ENCODE data around the gene CDH7. TPM values are rescaled to one million over a fixed set of nuclear protein-coding genes. Genes with fewer than 3 reads are reported as not detected.

CDH7 gene
- total RNA-seq, 1 experiment from 2014 or later, result not detected

DNA sequence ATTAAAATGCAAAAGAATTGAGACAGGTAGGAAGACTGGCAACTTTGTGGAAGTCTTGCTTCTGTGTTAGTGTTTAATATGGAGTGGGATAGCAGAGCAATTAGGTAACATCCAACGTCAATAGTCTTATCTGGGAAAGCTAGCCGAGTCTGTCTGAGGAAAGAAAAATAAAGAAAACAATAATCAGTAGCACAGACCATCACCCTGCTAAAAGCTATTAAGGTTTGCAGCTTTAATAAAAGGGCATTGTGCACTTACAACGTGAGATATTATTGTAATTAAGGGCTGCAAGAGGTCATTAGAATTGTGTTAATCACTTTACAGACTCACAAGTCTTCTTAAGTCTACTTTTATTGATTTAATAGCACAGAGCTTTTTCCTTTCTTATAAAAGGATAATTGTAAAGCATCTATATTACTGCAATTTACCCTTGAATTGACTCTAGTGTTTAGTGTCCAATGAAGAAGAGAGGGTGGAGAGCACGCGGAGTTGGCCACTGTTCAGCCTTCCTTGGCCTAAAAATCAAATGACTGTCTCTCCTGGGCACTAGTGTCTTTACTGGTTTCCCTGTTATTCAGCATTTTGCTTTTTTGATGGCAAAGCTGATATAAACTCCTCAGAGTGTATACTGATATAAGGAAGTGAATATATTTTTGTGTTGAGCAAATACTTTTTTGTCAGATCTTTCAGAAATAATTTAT, 2.0 kb downstream of the CDH7 start:
- no peak overlapping the region for H3K27ac Mint-ChIP-seq (ENCODE audit: unreplicated experiment)
- no TSS peak for BruUV-seq (replicated peaks)
- TF ChIP-seq CTCF (IDR thresholded peaks at IDR 0.05; ENCODE audit: unreplicated experiment), result no peak
- H3K4me3 Mint-ChIP-seq (ENCODE audit: low read depth, unreplicated experiment), result no peak overlapping the region
- no peaks in the 10 kb centered on the region for H3K27me3 Mint-ChIP-seq (ENCODE audit: unreplicated experiment)
- DNase-seq, result no peak
- intact Hi-C loops (cut with micrococcal nuclease; ENCODE audit: unreplicated experiment), result loop anchor here (2.0 kb wide), 1 partner anchor 28 kb away; no protein-coding TSS in a partner anchor
- H3K36me3 Mint-ChIP-seq (ENCODE audit: insufficient read depth, unreplicated experiment), result no peaks in the 10 kb centered on the region
- CTCF ChIA-PET, result interaction anchor here (1.7 kb wide), 1 partner anchor 27 kb away, joined by 6 read pairs; no protein-coding TSS in a partner anchor
- peaks cover 5% of the 10 kb centered on the region for H3K9me3 Mint-ChIP-seq (ENCODE audit: low read depth, unreplicated experiment)
- H3K4me1 Mint-ChIP-seq (ENCODE audit: low read depth, unreplicated experiment), result peaks cover 24% of the 10 kb centered on the region

GRCh38 chr18:65753520-65753919, 2.7 kb downstream of the CDH7 start:
- Mint-ChIP-seq H3K4me1 (ENCODE audit: low read depth, unreplicated experiment) (peaks cover 18% of the 10 kb centered on the region), H3K36me3 (ENCODE audit: insufficient read depth, unreplicated experiment) (no peaks in the 10 kb centered on the region), H3K4me3 (ENCODE audit: low read depth, unreplicated experiment) (no peak overlapping the region), H3K27ac (ENCODE audit: unreplicated experiment) (no peak overlapping the region), H3K27me3 (ENCODE audit: unreplicated experiment) (no peaks in the 10 kb centered on the region), H3K9me3 (ENCODE audit: low read depth, unreplicated experiment) (peaks cover 4% of the 10 kb centered on the region)
- BruUV-seq (replicated peaks), result no TSS peak
- intact Hi-C loops (cut with micrococcal nuclease; ENCODE audit: unreplicated experiment), result loop anchor here (2.0 kb wide), 1 partner anchor 29 kb away; no protein-coding TSS in a partner anchor
- CTCF ChIA-PET, result interaction anchor here (1.7 kb wide), 1 partner anchor 28 kb away, joined by 6 read pairs; no protein-coding TSS in a partner anchor
- peak; percentile 50 for DNase-seq
- peak; percentile 60 for TF ChIP-seq CTCF (IDR thresholded peaks at IDR 0.05; ENCODE audit: unreplicated experiment)

DNA sequence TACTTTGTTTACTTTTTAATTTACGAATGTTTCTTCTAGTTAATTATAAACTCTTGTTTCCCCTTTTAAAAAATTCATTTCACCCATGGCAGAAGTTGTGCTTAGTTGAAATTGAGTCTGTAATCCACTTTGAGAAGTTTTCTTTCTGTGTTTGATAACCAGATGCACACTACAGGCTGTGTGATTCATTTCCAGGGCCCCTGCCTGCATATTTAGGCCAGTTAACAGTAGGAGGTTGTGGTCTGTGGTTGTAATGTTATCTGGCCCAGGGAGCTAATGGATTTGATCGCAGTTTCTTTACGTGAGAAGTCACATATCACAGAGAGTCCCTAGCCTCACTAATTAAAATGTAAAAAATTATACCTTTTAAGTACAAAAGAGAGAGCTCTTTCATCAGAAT, 3.3 kb downstream of the CDH7 start:
- H3K4me3 Mint-ChIP-seq (ENCODE audit: low read depth, unreplicated experiment), result no peak overlapping the region
- H3K36me3 Mint-ChIP-seq (ENCODE audit: insufficient read depth, unreplicated experiment), result no peaks in the 10 kb centered on the region
- BruUV-seq (replicated peaks), result no TSS peak
- DNase-seq, result peak; percentile 21
- TF ChIP-seq CTCF (IDR thresholded peaks at IDR 0.05; ENCODE audit: unreplicated experiment), result no peak
- H3K27ac Mint-ChIP-seq (ENCODE audit: unreplicated experiment), result no peak overlapping the region
- H3K4me1 Mint-ChIP-seq (ENCODE audit: low read depth, unreplicated experiment), result peaks cover 15% of the 10 kb centered on the region
- intact Hi-C loops (cut with micrococcal nuclease; ENCODE audit: unreplicated experiment), result no loop called here
- CTCF ChIA-PET, result interaction anchor here (1.7 kb wide), 1 partner anchor 29 kb away, joined by 6 read pairs; no protein-coding TSS in a partner anchor
- no peaks in the 10 kb centered on the region for H3K27me3 Mint-ChIP-seq (ENCODE audit: unreplicated experiment)
- no peaks in the 10 kb centered on the region for H3K9me3 Mint-ChIP-seq (ENCODE audit: low read depth, unreplicated experiment)

GRCh38 chr18:65755616-65756015, 4.8 kb downstream of the CDH7 start:
- no peak overlapping the region for H3K27ac Mint-ChIP-seq (ENCODE audit: unreplicated experiment)
- no peaks in the 10 kb centered on the region for H3K27me3 Mint-ChIP-seq (ENCODE audit: unreplicated experiment)
- peaks cover 15% of the 10 kb centered on the region for H3K4me1 Mint-ChIP-seq (ENCODE audit: low read depth, unreplicated experiment)
- CTCF ChIA-PET, result interaction anchor here (0.7 kb wide), 1 partner anchor 30 kb away, joined by 3 read pairs; no protein-coding TSS in a partner anchor
- no TSS peak for BruUV-seq (replicated peaks)
- intact Hi-C loops (cut with micrococcal nuclease; ENCODE audit: unreplicated experiment), result no loop called here
- no peaks in the 10 kb centered on the region for H3K9me3 Mint-ChIP-seq (ENCODE audit: low read depth, unreplicated experiment)
- no peak for DNase-seq
- no peak overlapping the region for H3K4me3 Mint-ChIP-seq (ENCODE audit: low read depth, unreplicated experiment)
- no peaks in the 10 kb centered on the region for H3K36me3 Mint-ChIP-seq (ENCODE audit: insufficient read depth, unreplicated experiment)
- no peak for TF ChIP-seq CTCF (IDR thresholded peaks at IDR 0.05; ENCODE audit: unreplicated experiment)

All from Calu3 (cell line).